ENCODE measurements around the gene ZC3H10.

The ZC3H10 gene

DNA sequence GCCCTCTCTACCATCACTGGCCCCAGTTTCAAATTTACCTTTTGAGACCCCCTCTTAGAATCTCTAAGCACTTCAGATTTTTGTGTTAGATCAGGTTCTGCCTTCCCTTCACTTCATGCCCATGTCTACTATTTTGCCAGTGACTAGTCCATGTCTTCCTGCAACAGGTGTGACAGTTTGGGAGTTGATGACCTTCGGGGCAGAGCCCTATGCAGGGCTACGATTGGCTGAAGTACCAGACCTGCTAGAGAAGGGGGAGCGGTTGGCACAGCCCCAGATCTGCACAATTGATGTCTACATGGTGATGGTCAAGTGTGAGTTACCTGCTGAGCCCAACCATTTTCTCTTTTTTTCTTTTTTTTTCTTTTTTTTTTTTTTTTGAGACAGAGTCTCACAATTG, 19.5 kb upstream of the ZC3H10 start:
- TF ChIP-seq, protein P1, sequence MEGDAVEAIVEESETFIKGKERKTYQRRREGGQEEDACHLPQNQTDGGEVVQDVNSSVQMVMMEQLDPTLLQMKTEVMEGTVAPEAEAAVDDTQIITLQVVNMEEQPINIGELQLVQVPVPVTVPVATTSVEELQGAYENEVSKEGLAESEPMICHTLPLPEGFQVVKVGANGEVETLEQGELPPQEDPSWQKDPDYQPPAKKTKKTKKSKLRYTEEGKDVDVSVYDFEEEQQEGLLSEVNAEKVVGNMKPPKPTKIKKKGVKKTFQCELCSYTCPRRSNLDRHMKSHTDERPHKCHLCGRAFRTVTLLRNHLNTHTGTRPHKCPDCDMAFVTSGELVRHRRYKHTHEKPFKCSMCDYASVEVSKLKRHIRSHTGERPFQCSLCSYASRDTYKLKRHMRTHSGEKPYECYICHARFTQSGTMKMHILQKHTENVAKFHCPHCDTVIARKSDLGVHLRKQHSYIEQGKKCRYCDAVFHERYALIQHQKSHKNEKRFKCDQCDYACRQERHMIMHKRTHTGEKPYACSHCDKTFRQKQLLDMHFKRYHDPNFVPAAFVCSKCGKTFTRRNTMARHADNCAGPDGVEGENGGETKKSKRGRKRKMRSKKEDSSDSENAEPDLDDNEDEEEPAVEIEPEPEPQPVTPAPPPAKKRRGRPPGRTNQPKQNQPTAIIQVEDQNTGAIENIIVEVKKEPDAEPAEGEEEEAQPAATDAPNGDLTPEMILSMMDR (IDR thresholded peaks at IDR 0.05; ENCODE audit: insufficient read depth, low read length, poor library complexity, severe bottlenecking): no peak
- TF ChIP-seq EZH2phosphoT487 (conservative IDR thresholded peaks at IDR 0.05; ENCODE audit: low read length): no peak
- no peaks in the 10 kb centered on the region for H3K27me3 ChIP-seq (ENCODE audit: low read length)
- H3K79me2 ChIP-seq (ENCODE audit: insufficient read depth, low read length): no peaks in the 10 kb centered on the region
- peaks cover 8% of the 10 kb centered on the region; the same call in 1 of the 2 replicates for H3F3A ChIP-seq (ENCODE audit: insufficient read depth)
- no peak overlapping the region for H2AFZ ChIP-seq (ENCODE audit: low read depth, low read length, severe bottlenecking)
- H3K4me3 ChIP-seq (ENCODE audit: insufficient read depth, low read length, poor library complexity, severe bottlenecking): no peak overlapping the region
- H3K9me3 ChIP-seq (ENCODE audit: insufficient read depth, low read length): no peaks in the 10 kb centered on the region
- H3K9ac ChIP-seq (ENCODE audit: low read length): no peak overlapping the region
- H3K36me3 ChIP-seq (ENCODE audit: low read length): no peaks in the 10 kb centered on the region
- H3K4me2 ChIP-seq (ENCODE audit: low read depth, low read length, poor library complexity, severe bottlenecking): no peak overlapping the region
- H3K27ac ChIP-seq (ENCODE audit: low read depth, low read length): no peak overlapping the region
- H4K20me1 ChIP-seq (ENCODE audit: low read depth, low read length): no peaks in the 10 kb centered on the region
- H3K9me2 ChIP-seq (replicated peaks; ENCODE audit: insufficient read depth, low read length): no peaks in the 10 kb centered on the region

DNA sequence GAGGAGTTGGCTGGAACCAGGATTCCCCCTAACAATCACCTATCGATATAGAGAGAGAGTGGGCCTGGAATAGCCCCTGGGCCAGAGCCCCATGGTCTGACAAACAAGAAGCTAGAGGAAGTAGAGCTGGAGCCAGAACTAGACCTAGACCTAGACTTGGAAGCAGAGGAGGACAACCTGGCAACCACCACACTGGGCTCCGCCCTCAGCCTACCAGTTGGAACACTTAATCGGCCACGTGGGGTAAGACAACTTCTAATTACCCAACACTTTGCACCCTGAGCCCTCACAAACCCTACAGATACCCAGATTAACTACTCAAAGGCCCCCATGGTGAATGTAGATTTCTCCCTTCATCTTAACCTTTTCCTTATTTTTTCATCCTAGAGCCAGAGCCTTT, 18.3 kb upstream of the ZC3H10 start:
- no peak overlapping the region for H3K27ac ChIP-seq (ENCODE audit: low read depth, low read length)
- H3K79me2 ChIP-seq (ENCODE audit: insufficient read depth, low read length): peaks cover 5% of the 10 kb centered on the region
- H3K4me2 ChIP-seq (ENCODE audit: low read depth, low read length, poor library complexity, severe bottlenecking): no peak overlapping the region
- TF ChIP-seq, protein P1 (IDR thresholded peaks at IDR 0.05; ENCODE audit: insufficient read depth, low read length, poor library complexity, severe bottlenecking): no peak
- TF ChIP-seq EZH2phosphoT487 (conservative IDR thresholded peaks at IDR 0.05; ENCODE audit: low read length): no peak
- H3K9ac ChIP-seq (ENCODE audit: low read length): no peak overlapping the region
- H3K9me3 ChIP-seq (ENCODE audit: insufficient read depth, low read length): no peaks in the 10 kb centered on the region
- no peaks in the 10 kb centered on the region for H3K9me2 ChIP-seq (replicated peaks; ENCODE audit: insufficient read depth, low read length)
- H4K20me1 ChIP-seq (ENCODE audit: low read depth, low read length): no peaks in the 10 kb centered on the region
- H3K27me3 ChIP-seq (ENCODE audit: low read length): no peaks in the 10 kb centered on the region
- H3F3A ChIP-seq (ENCODE audit: insufficient read depth): peaks cover 10% of the 10 kb centered on the region; the same call in 1 of the 2 replicates
- H3K4me3 ChIP-seq (ENCODE audit: insufficient read depth, low read length, poor library complexity, severe bottlenecking): no peak overlapping the region
- H2AFZ ChIP-seq (ENCODE audit: low read depth, low read length, severe bottlenecking): no peak overlapping the region
- H3K36me3 ChIP-seq (ENCODE audit: low read length): no peaks in the 10 kb centered on the region

DNA sequence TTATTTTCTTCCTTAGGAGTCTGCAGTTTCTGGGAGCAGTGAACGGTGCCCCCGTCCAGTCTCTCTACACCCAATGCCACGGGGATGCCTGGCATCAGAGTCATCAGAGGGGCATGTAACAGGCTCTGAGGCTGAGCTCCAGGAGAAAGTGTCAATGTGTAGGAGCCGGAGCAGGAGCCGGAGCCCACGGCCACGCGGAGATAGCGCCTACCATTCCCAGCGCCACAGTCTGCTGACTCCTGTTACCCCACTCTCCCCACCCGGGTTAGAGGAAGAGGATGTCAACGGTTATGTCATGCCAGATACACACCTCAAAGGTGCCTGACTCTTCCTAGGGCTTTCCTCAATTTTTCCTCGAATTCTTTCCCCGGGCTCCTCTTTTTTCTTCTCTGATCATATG, 17.0 kb upstream of the ZC3H10 start:
- no peaks in the 10 kb centered on the region for H3K9me3 ChIP-seq (ENCODE audit: insufficient read depth, low read length)
- H3K27me3 ChIP-seq (ENCODE audit: low read length): no peaks in the 10 kb centered on the region
- no peak overlapping the region for H3K9ac ChIP-seq (ENCODE audit: low read length)
- no peak overlapping the region for H3K27ac ChIP-seq (ENCODE audit: low read depth, low read length)
- H3K4me2 ChIP-seq (ENCODE audit: low read depth, low read length, poor library complexity, severe bottlenecking): no peak overlapping the region
- no peak overlapping the region for H3K4me3 ChIP-seq (ENCODE audit: insufficient read depth, low read length, poor library complexity, severe bottlenecking)
- H2AFZ ChIP-seq (ENCODE audit: low read depth, low read length, severe bottlenecking): no peak overlapping the region
- H3K9me2 ChIP-seq (replicated peaks; ENCODE audit: insufficient read depth, low read length): no peaks in the 10 kb centered on the region
- H3K36me3 ChIP-seq (ENCODE audit: low read length): no peaks in the 10 kb centered on the region
- no peaks in the 10 kb centered on the region for H4K20me1 ChIP-seq (ENCODE audit: low read depth, low read length)
- TF ChIP-seq EZH2phosphoT487 (conservative IDR thresholded peaks at IDR 0.05; ENCODE audit: low read length): no peak
- TF ChIP-seq, protein P1 (IDR thresholded peaks at IDR 0.05; ENCODE audit: insufficient read depth, low read length, poor library complexity, severe bottlenecking): no peak
- peaks cover 10% of the 10 kb centered on the region; the same call in 1 of the 2 replicates for H3F3A ChIP-seq (ENCODE audit: insufficient read depth)
- peaks cover 17% of the 10 kb centered on the region for H3K79me2 ChIP-seq (ENCODE audit: insufficient read depth, low read length)
